ENCODE data around the gene FSCN2. TPM values are rescaled to one million over a fixed set of nuclear protein-coding genes. Genes with fewer than 3 reads are reported as not detected.

Gene FSCN2
- total and polyA plus RNA-seq, 11 donors: 0.22 to 0.72 (median 0.38) TPM; not detected in 3

DNA sequence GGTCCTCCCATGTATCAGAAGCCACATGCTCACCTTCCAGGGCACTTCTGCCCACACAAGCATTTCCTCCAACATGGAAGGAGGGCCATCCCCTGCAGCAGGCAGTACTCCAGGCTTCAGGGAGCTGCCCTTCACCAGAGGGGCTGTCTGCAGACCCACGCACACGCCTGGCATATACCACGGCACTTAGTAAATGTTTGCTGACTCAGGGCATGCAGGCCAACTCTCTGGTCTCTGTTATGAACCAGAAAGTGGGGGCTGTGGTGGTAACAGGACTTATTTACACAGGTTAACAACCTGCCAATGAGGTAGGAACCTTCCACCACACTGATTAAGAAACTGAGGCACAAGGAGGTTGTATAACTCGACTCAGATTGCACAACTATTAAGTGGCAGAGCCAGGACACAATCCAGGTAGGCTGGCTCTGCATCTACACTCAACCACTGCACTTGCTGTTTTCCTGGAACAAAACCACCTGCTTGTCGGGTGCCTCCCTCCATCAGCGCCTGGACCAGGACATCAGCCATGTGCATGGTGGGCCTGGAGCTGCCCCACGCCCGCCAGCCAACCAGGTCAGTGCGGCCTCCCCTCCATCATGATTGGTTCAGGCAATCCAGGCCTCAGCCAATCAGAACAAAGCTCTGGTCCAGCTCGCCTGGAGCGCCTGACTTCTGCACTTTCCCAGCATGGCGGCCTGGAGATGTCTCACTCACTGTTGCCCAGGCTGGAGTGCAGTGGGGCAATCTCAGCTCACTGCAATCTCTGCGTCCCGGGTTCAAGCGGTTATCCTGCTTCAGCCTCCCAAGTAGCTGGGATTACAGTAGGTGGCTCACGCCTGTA, 34.8 kb upstream of the FSCN2 start:
- no peaks in the 10 kb centered on the region for H3K9me3 ChIP-seq
- H3K36me3 ChIP-seq: no peaks in the 10 kb centered on the region
- DNase-seq (no peak), ATAC-seq (no peak)
- H3K27me3 ChIP-seq: no peaks in the 10 kb centered on the region
- no peak overlapping the region for H3K4me3 ChIP-seq
- H3K27ac ChIP-seq: no peak overlapping the region
- peaks cover 0 to 17% (median 4%) of the 10 kb centered on the region in 12 donors for H3K4me1 ChIP-seq
- TF ChIP-seq POLR2A (IDR thresholded peaks at IDR 0.05): no peak
- TF ChIP-seq, protein P1, sequence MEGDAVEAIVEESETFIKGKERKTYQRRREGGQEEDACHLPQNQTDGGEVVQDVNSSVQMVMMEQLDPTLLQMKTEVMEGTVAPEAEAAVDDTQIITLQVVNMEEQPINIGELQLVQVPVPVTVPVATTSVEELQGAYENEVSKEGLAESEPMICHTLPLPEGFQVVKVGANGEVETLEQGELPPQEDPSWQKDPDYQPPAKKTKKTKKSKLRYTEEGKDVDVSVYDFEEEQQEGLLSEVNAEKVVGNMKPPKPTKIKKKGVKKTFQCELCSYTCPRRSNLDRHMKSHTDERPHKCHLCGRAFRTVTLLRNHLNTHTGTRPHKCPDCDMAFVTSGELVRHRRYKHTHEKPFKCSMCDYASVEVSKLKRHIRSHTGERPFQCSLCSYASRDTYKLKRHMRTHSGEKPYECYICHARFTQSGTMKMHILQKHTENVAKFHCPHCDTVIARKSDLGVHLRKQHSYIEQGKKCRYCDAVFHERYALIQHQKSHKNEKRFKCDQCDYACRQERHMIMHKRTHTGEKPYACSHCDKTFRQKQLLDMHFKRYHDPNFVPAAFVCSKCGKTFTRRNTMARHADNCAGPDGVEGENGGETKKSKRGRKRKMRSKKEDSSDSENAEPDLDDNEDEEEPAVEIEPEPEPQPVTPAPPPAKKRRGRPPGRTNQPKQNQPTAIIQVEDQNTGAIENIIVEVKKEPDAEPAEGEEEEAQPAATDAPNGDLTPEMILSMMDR (IDR thresholded peaks at IDR 0.05): no peak
- 88 to 89% (median 88%) methylated on average over 15 to 16 of the region's 16 CpGs for WGBS, 4 donors
- intact Hi-C loops (cut with DNase I): no loop called here

DNA sequence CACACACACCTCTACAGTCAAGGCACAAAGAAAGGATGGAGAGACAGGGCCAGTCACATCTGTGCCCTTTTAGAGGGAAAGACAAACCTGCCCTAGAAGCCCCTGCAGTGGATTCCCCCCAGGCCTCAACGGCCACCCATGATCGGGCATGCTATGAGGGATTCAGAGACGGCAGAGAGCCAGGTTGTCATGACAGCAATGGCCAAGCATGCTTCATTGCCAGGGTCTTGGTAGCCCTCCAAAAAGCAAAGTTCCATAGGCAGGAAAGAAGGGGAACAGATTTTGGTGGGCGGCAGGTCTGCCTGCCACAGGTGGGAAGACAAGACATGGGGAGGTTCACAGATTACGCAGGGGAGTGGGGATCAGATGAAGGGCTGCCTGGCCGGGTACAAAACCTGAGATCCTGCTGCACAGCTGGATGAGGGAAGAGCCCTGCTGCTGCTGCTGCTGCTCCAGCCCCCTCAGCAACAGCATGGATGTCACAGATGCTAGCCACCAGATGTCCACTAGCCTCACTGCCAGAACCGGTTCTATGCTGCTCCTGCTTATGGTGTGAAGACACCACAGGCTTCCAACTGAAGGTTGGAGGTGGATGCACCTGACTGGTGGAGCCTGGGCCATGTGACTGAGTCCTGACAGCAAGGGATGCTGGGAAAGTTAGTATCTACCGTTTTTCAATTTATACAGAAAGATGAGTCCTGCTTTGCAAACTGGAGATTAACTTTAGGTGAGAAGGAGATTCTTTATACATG, 33.4 kb upstream of the FSCN2 start:
- TF ChIP-seq POLR2A (IDR thresholded peaks at IDR 0.05): no peak
- TF ChIP-seq, protein P1 (IDR thresholded peaks at IDR 0.05): no peak
- ATAC-seq (no peak), DNase-seq (no peak)
- 45 to 51% (median 48%) methylated on average over 7 to 8 of the region's 8 CpGs for WGBS, 4 donors
- intact Hi-C loops (cut with DNase I): no loop called here
- Histone ChIP-seq H3K4me1 (peaks cover 0 to 9% (median 0%) of the 10 kb centered on the region in 12 donors), H3K4me3 (no peak overlapping the region), H3K9me3 (no peaks in the 10 kb centered on the region), H3K27ac (no peak overlapping the region), H3K27me3 (no peaks in the 10 kb centered on the region), H3K36me3 (no peaks in the 10 kb centered on the region)

DNA sequence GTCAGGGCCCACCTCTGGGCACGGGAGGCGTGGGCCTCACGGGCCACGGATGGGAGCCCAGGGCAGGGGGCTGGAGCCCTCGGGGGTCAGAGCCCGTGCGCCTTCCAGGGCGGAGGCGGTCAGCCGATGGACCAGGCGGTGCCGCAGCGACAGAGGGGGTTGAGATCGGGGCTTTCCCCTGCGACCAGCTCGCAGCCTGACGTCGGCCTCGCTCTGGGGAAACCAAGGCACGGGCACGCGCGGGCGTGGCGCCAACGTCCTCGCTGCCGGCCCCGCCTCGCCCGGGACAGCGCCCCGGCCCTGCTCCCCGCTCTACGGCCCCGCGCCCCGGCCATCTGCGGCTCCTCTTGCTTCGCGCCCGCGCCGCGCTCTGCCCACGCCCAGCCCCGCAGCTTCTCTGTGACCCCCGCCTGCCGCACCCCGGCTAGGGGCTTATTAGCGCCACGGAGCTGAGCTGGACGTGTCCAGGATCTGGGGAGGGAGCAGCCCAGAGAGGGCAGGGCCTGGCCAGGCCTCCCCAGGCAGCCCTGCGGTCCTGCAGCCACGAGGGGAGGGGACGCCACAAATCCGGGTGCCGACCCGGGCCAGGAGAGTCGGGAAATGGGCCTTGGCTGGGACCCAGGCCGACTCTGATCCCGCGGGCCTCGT, 29.1 kb upstream of the FSCN2 start:
- peak overlapping the region in 2 of 12 donors; percentile 12 to 23 for H3K4me3 ChIP-seq
- no peaks in the 10 kb centered on the region for H3K27me3 ChIP-seq
- no peaks in the 10 kb centered on the region for H3K9me3 ChIP-seq
- intact Hi-C loops (cut with DNase I): no loop called here
- WGBS, 4 donors: 62 to 89% (median 67%) methylated on average over 44 to 64 of the region's 64 CpGs
- no peak for TF ChIP-seq POLR2A (IDR thresholded peaks at IDR 0.05)
- TF ChIP-seq, protein P1 (IDR thresholded peaks at IDR 0.05): no peak
- no peaks in the 10 kb centered on the region for H3K36me3 ChIP-seq
- H3K27ac ChIP-seq: no peak overlapping the region
- DNase-seq (no peak), ATAC-seq (peak in 2 of 4 donors; percentile 36 to 38)
- H3K4me1 ChIP-seq: peaks cover 0 to 6% (median 0%) of the 10 kb centered on the region in 12 donors

DNA sequence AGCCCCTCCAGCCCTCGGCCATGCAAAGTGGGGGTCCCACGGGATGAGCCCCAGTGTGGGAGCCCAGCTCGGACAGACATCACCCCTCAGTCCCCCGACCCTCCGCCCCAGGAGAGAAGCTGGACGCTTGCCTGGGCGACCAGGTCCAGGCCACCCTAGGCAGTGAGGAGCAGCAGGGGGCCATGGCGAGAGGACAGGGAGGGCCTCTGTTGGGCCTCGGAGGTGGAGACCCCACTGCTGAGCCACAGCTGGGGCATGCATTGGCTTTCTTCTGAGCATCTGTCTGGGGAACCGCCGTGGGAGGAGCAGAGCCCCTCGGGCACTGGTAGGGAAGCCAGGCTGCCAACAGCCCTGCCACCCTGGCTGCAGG, 28.6 kb upstream of the FSCN2 start:
- no peaks in the 10 kb centered on the region for H3K36me3 ChIP-seq
- ATAC-seq (no peak), DNase-seq (no peak)
- no peak overlapping the region for H3K27ac ChIP-seq
- intact Hi-C loops (cut with DNase I): no loop called here
- TF ChIP-seq, protein P1 (IDR thresholded peaks at IDR 0.05): no peak
- WGBS, 4 donors: 42 to 84% (median 76%) methylated on average over 1 to 12 of the region's 12 CpGs
- H3K4me3 ChIP-seq: peak overlapping the region in 1 of 12 donors; percentile 12
- peaks cover 0 to 6% (median 0%) of the 10 kb centered on the region in 12 donors for H3K4me1 ChIP-seq
- no peaks in the 10 kb centered on the region for H3K9me3 ChIP-seq
- no peaks in the 10 kb centered on the region for H3K27me3 ChIP-seq
